Keratinocyte (primary cell): Measurements from ENCODE around the gene SLCO3A1.

ENCODE experiments used
- CTCF ChIP-seq, 3 experiments: IDR thresholded peaks in 1 of 3; conservative IDR thresholded peaks in 1 of 3; optimal IDR thresholded peaks in 1 of 3; 2 replicates in 2 of 3; 3 replicates in 1 of 3; pipeline versions ENCODE3 to v1.5.1; 2011; ENCODE audit warnings: low read length in 3 of 3, mild to moderate bottlenecking in 3 of 3, moderate library complexity in 2 of 3, control low read depth in 1 of 3, inconsistent platforms in 1 of 3; ENCODE audit not compliant: insufficient read depth in 2 of 3; ENCODE audit errors: extremely low read depth in 1 of 3
- EZH2 ChIP-seq: IDR thresholded peaks from one replicate; pipeline ENCODE4 v1.6.1; 2012; ENCODE audit warnings: inconsistent platforms, mild to moderate bottlenecking, low read length, moderate library complexity

GRCh38 chr15:91988655-91989054 lies 135.1 kb downstream of the SLCO3A1 start:
- TF ChIP-seq CTCF (optimal IDR thresholded peaks at IDR 0.05 in 1 of 3, IDR thresholded peaks at IDR 0.05 in 1 of 3, conservative IDR thresholded peaks at IDR 0.05 in 1 of 3; ENCODE audit: extremely low read depth in 1 of 3, insufficient read depth in 2 of 3, low read length in 3 of 3) (no peak), EZH2 (no peak)
